Retinal pigment epithelial cell (primary cell): Measurements from ENCODE around the gene CFL2.
A peak's percentile ranks its signal among the peaks of the same experiment; 100 is the strongest.

Source experiments
- DNase-seq: peaks from one replicate; pipeline ENCODE4 v3.0.0-alpha.2; 2010; ENCODE audit warnings: low read depth
- H3K4me3 ChIP-seq: 2 replicates; pipeline ENCODE4 v1.5.1; 2011; ENCODE audit warnings: mild to moderate bottlenecking, low read length, control low read depth, moderate library complexity
- CTCF ChIP-seq: conservative IDR thresholded peaks from 2 replicates; pipeline ENCODE4 v1.5.1; 2011; ENCODE audit warnings: low read depth, low read length, control low read depth, inconsistent platforms

The CFL2 gene

GRCh38 chr14:34721129-34721528 lies 6.7 kb upstream of the CFL2 start:
- no peak for DNase-seq
- H3K4me3 ChIP-seq: no peak overlapping the region
- no peak for TF ChIP-seq CTCF

- H3K4me3 ChIP-seq: no peak overlapping the region
- TF ChIP-seq CTCF: no peak
- no peak for DNase-seq
These were observed 4.4 kb upstream of the CFL2 start for GRCh38 chr14:34718750-34719304.

DNA sequence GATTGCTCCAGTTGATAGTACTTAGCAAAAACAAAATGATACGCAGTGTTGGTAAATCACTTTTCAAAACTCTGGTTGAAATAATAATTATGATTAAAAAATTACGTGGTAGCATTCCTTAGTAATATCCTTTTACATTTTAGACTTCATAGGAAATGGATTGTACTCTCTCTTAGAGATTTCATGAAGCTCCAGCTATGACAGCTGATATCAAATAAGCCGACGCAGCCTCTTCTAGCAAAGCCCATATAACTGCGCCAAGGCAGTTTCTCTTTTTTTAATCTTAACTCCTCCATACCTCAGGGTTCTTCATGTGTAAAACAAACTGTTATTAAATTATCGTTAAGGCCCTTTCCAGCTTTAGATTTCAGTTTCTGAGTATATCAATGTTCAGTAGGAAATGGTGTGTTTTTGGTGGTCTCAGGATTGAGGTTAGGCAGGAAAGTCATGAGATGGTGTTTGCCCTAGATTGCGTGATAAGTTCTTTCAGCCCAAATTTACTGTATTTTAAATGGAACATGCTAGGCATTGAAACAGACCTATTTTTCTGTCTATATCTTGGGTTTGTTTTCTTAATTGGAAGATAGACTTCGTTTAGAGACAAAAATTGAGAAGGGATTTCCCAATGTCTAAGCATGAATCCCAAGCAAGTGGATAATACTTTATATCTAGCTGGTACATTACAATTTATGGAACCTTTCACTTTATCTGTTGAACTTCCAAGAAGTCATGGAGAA lies 902 bp upstream of the CFL2 start:
- H3K4me3 ChIP-seq: peak overlapping the region; percentile 83

GRCh38 chr14:34713681-34714319 lies 593 bp downstream of the CFL2 start:
- DNase-seq: no peak
- H3K4me3 ChIP-seq: peak overlapping the region; percentile 83
- TF ChIP-seq CTCF: no peak

More for the DNA sequence above, 902 bp upstream of the CFL2 start:
- no peak for TF ChIP-seq CTCF
- DNase-seq: no peak

GRCh38 chr14:34713122-34713680 lies 1.2 kb downstream of the CFL2 start:
- no peak for TF ChIP-seq CTCF
- DNase-seq: no peak
- H3K4me3 ChIP-seq: peak overlapping the region; percentile 83

- TF ChIP-seq CTCF: no peak
- no peak for DNase-seq
- no peak overlapping the region for H3K4me3 ChIP-seq
These were observed 2.3 kb downstream of the CFL2 start for GRCh38 chr14:34711796-34712712.
